ENCODE results near the gene MND1.
"Not testable (repeated sequence)": the region's sequence is repeated elsewhere in the genome, so short reads cannot be mapped to it uniquely, and the experiment has no call there.

The MND1 gene

GRCh38 chr4:153408932-153409331 lies 64.4 kb downstream of the MND1 start:
- DNase-seq, result no peak

- no peak for DNase-seq
Measured at GRCh38 chr4:153409412-153409811, 64.9 kb downstream of the MND1 start.

DNA sequence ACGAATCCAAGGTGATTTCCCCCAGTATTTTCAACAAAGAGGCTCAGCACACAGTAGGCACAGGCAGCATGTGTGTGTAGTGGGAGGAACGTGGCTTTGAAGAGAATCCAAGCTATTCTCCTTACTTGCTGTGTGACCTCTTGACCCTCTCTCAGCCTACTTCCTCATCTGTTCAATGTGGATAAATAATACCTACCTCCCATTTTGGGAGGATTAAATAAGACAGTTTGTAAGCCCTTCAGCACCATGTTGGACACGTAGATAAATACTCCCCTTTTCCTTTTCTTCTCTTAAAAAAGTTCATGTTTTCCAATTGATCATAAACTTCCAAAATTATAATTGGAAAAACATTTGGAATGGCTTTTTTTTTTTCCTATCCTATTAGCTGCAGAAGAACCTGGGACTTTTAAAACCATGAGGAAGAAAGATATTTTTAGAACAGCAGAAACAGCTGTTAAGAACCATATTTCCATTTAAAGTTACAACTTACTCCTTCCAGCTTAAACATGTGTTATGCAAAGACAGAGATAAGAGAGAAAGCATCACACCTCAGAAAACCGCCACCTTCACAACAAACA lies 65.5 kb downstream of the MND1 start:
- DNase-seq, result no peak

DNA sequence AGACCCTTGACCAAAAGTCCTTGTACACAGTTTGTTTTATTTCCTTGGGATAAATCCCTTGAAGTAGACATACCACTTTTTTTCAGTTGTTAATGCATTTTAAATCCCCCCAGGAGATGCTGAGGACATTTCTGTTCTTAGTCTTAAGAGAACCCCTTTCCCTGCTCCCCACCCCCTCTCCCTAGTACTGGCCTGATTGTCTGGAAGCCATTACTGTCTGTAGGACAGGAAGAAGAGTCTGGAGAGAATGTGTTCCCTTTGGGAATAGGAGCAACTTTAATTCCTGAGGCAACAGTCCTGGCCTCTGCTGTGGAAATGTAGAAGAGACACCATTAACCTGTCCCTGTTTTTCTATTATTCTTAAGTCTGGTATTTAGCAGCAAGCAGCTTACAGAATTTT lies 69.4 kb downstream of the MND1 start:
- no peak for DNase-seq

DNA sequence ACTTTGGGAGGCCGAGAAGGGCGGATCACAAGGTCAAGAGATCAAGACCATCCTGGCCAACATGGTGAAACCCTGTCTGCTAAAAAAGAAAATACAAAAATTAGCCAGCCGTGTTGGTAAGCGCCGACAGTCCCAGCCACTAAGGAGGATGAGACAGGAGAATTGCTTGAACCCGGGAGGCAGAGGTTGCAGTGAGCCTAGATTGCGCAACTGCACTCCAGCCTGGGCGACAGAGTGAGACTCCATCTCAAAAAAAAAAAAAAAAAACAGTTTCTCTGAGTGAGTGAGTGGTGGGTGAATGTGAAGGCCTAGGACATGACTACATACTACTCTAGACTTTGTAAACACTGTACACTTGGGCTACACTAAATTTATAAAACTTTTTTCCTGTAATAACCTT lies 72.0 kb downstream of the MND1 start:
- not testable (repeated sequence) for DNase-seq

GRCh38 chr4:153418121-153418520 lies 73.6 kb downstream of the MND1 start:
- no peak for DNase-seq

GRCh38 chr4:153418558-153418957 lies 74.1 kb downstream of the MND1 start:
- DNase-seq, result no peak

GRCh38 chr4:153419029-153419428 lies 74.5 kb downstream of the MND1 start:
- no peak for DNase-seq

DNA sequence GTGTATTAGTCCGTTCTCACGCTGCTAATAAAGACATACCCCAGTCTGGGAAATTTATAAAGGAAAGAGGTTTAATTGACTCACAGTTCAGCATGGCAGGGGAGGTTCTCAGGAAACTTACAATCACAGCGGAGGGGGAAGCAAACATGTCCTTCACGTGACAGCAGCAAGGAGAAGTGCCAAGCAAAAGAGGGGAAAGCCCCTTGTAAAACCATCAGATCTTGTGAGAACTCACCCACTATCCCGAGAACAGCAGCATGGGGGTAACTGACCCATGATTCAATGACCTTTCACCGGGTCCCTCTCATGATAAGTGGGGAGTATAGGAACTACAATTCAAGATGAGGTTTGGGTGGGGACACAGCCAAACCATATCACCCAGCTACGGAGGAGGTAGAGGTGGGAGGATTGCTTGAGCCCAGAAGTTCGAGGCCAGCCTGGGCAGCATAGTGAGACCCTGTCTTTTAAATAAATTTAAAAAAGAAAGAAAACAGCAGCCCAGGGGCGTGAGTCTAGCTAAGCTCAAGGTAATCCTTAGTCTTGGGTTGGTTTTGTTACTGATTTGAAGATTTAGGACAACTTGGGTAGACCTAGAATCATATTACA lies 75.3 kb downstream of the MND1 start:
- DNase-seq, result no peak

GRCh38 chr4:153420361-153420760 lies 75.9 kb downstream of the MND1 start:
- DNase-seq, result no peak

- DNase-seq, result no peak
Measured at GRCh38 chr4:153421941-153422340, 77.5 kb downstream of the MND1 start.

DNA sequence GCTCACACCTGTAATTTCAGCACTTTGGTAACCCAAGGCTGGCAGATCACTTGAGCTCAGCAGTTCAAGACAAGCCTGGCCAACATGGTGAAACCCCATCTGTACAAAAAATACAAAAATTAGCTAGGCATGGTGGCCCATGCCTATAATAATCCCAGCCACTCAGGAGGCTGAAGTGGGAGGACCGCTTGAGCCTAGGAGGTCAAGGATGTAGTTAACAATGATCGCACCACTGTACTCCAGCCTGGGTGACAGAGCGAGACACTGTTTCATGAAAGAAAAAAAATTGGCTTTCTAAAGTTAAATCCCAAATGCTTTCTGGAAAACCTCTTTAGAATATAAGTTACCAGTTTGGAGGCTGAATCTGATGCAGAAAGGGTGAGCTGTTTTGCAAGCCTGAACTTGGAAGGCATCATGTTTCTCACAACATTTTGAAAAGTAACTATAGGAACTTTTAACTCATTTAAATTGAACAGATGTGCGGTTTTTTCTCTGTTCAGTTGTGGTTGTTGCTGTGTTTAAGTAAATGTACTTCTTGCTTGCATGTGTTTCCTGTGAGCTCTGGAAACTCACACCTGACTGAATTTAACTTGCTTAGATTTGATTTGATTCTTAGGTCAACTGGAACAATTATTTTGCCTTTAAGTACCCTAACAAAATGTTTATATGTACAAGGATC lies 81.9 kb downstream of the MND1 start:
- DNase-seq, result no peak

DNA sequence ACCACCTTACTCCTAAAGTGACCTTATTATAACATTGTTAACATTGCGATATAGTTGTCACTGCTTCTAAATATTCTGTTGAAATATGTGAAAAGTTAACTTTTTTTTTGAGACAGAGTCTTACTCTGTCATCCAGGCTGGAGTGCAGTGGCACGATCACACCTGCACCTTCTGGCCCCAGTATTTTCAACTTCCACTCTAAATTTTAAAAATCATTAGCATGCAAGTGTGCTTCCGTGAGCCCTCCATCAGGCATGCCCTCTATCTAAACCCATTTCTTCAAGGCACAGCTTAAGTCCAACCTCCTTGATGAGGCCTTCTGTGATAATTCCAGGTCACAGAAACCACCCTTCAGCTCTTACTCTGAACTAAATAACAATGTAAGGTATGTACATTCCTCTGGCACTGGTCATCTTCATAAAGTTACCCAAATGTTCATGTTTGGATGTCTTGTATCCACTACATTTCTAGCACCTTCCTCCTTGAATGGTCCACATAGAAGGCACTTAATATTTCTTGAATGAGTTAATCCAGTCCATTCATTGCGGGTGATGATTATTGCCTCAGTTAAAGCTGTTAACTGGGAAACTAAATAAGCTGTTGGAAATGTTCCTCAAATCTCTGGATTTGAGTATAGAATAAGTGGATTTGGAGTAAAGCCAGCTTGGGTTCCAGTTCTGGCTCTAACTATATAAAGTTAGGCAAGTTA lies 83.0 kb downstream of the MND1 start:
- DNase-seq, result no peak

GRCh38 chr4:153428941-153429475 lies 84.5 kb downstream of the MND1 start:
- no peak for DNase-seq

- DNase-seq, result peak; percentile 56
Measured at GRCh38 chr4:153432965-153433753, 88.7 kb downstream of the MND1 start.

DNA sequence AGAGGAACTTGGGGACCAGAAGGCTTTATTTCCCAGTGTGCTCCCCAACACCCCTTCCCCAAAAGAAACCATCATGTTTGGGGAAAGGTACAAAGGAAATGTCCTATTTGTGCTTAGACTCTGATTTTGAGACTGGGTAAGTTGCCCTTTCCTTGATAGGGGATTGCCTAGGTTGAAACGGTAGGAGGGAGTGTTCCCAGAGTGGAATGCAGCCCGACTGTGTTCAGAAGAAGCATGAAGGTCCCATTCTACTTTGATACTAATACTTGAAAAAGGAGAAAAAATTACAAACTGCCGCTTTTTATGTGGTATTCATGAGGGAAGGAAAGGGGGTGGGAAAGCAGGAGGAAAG lies 89.2 kb downstream of the MND1 start:
- no peak for DNase-seq

- no peak for DNase-seq
Measured at GRCh38 chr4:153434190-153434589, 89.7 kb downstream of the MND1 start.

GRCh38 chr4:153438916-153439756 lies 94.6 kb downstream of the MND1 start:
- DNase-seq, result peak; percentile 35

GRCh38 chr4:153439831-153440230 lies 95.3 kb downstream of the MND1 start:
- DNase-seq, result no peak

- no peak for DNase-seq
Measured at GRCh38 chr4:153440475-153440874, 96.0 kb downstream of the MND1 start.

- DNase-seq, result no peak
Measured at GRCh38 chr4:153447175-153447905, 102.9 kb downstream of the MND1 start.
